Glutamatergic neuron (in vitro differentiated cells): ENCODE data around the gene SELENOW. TPM values are rescaled to one million over a fixed set of nuclear protein-coding genes. Genes with fewer than 3 reads are reported as not detected.
"Not testable (repeated sequence)": the region's sequence is repeated elsewhere in the genome, so short reads cannot be mapped to it uniquely, and the experiment has no call there.

Source experiments
- DNase-seq: peaks from one replicate; pipeline ENCODE4 v3.0.0; 2022
- H3K27ac Mint-ChIP-seq: one replicate; pipeline ENCODE4 v1.8.0; 2020; ENCODE audit warnings: mild to moderate bottlenecking, mixed read lengths, inconsistent platforms; ENCODE audit not compliant: unreplicated experiment
- H3K27me3 Mint-ChIP-seq: one replicate; pipeline ENCODE4 v1.8.0; 2020; ENCODE audit warnings: mild to moderate bottlenecking, moderate library complexity, mixed read lengths, inconsistent platforms; ENCODE audit not compliant: unreplicated experiment
- H3K36me3 Mint-ChIP-seq: one replicate; pipeline ENCODE4 v1.8.0; 2020; ENCODE audit warnings: mild to moderate bottlenecking, mixed read lengths, inconsistent platforms; ENCODE audit not compliant: unreplicated experiment
- H3K4me1 Mint-ChIP-seq: one replicate; pipeline ENCODE4 v1.8.0; 2020; ENCODE audit warnings: mild to moderate bottlenecking, low read depth, mixed read lengths, inconsistent platforms; ENCODE audit not compliant: unreplicated experiment
- H3K4me3 Mint-ChIP-seq: one replicate; pipeline ENCODE4 v1.8.0; 2020; ENCODE audit warnings: mild to moderate bottlenecking, mixed read lengths, inconsistent platforms; ENCODE audit not compliant: unreplicated experiment
- H3K9me3 Mint-ChIP-seq: one replicate; pipeline ENCODE4 v1.8.0; 2020; ENCODE audit warnings: mild to moderate bottlenecking, moderate library complexity, mixed read lengths, inconsistent platforms; ENCODE audit not compliant: unreplicated experiment
- CTCF ChIP-seq: fragments of 200-600 bp; sonication (generic); IDR thresholded peaks from one replicate; pipeline ENCODE4 v1.5.0; 2021; ENCODE audit not compliant: partially characterized antibody, unreplicated experiment
- total RNA-seq: library from RNA; stranded (reverse); fragmentation: NEBNext Ultra II Directional; extraction: Animal tissue kit (Norgen Biotek cat#: 25700); gene quantifications from one replicate; pipeline ENCODE4 v1.2.1, GENCODE V29; 2021; ENCODE audit not compliant: unreplicated experiment

SELENOW gene
- total RNA-seq, 1 donor from 2014 or later, result 291 TPM

DNA sequence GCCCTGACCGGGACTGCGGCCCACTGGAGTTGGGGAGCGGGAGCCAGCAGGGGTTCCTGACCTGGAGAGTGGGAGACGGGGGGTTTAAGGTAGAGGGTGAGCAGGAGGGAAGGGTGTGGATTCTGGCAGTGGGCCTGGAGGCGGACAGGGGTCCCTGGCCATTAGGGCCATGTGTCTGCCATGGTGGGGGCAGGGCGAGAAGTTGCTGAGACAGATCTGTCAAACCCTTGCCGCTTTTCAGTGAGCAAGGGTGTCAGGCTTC is 12.2 kb upstream of the SELENOW start:
- no peak for DNase-seq
- no peaks in the 10 kb centered on the region for H3K36me3 Mint-ChIP-seq
- no peak for TF ChIP-seq CTCF
- no peaks in the 10 kb centered on the region for H3K4me1 Mint-ChIP-seq
- H3K27me3 Mint-ChIP-seq, result peaks cover 7% of the 10 kb centered on the region
- peaks cover 2% of the 10 kb centered on the region for H3K9me3 Mint-ChIP-seq
- H3K4me3 Mint-ChIP-seq, result no peak overlapping the region
- H3K27ac Mint-ChIP-seq, result no peak overlapping the region

- Mint-ChIP-seq H3K27me3 (peaks cover 7% of the 10 kb centered on the region), H3K4me3 (no peak overlapping the region), H3K27ac (no peak overlapping the region), H3K9me3 (peaks cover 2% of the 10 kb centered on the region), H3K36me3 (no peaks in the 10 kb centered on the region), H3K4me1 (no peaks in the 10 kb centered on the region)
- DNase-seq, result no peak
- TF ChIP-seq CTCF, result no peak
Measured at GRCh38 chr19:47766670-47767069, 11.8 kb upstream of the SELENOW start.

- Mint-ChIP-seq H3K27me3 (peaks cover 7% of the 10 kb centered on the region), H3K36me3 (no peaks in the 10 kb centered on the region), H3K27ac (no peak overlapping the region), H3K4me1 (no peaks in the 10 kb centered on the region), H3K9me3 (peaks cover 2% of the 10 kb centered on the region), H3K4me3 (no peak overlapping the region)
- no peak for DNase-seq
- TF ChIP-seq CTCF, result no peak
Measured at GRCh38 chr19:47767349-47767748, 11.2 kb upstream of the SELENOW start.

- Mint-ChIP-seq H3K4me1 (no peaks in the 10 kb centered on the region), H3K36me3 (no peaks in the 10 kb centered on the region), H3K4me3 (no peak overlapping the region), H3K27me3 (peaks cover 2% of the 10 kb centered on the region), H3K27ac (no peak overlapping the region), H3K9me3 (peaks cover 2% of the 10 kb centered on the region)
- no peak for DNase-seq
- no peak for TF ChIP-seq CTCF
Measured at GRCh38 chr19:47768604-47769003, 9.9 kb upstream of the SELENOW start.

DNA sequence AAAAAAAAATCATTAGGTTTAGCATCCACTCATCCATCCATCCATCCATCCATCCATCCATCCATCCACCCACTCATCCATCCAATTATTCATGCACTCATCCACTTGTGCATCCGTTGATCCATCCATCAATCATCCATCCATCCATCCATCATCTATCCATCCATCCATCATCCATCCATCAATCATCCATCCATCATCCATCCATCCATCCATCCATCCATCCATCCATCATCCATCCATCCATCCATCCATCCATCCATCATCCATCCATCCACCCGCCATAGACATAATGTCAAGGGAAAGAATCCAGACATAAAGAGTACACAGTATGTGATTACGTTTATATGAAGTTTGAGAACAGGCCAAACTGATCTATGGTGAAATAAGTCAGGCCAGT is 9.0 kb upstream of the SELENOW start:
- peaks cover 2% of the 10 kb centered on the region for H3K27me3 Mint-ChIP-seq
- no peak for DNase-seq
- peaks cover 2% of the 10 kb centered on the region for H3K9me3 Mint-ChIP-seq
- peak overlapping the region; percentile 9 for H3K4me3 Mint-ChIP-seq
- TF ChIP-seq CTCF, result no peak
- no peaks in the 10 kb centered on the region for H3K4me1 Mint-ChIP-seq
- no peaks in the 10 kb centered on the region for H3K36me3 Mint-ChIP-seq
- H3K27ac Mint-ChIP-seq, result no peak overlapping the region

DNA sequence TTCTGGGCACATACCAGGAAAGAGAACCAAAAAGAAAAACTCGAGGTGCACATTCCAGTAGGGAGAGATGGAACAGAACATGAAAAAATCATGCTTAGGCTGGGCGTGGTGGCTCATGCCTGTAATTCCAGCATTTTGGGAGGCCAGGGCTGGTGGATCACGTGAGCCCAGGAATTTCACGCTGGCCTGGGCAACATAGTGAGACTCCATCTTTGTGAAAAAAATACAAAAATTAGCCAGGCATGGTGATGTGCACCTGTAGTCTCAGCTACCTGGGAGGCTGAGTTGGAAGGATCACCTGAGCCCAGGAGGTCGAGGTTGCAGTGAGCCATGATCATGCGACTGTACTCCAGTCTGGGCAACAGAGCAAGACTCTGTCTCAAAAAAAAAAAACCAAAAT is 7.2 kb upstream of the SELENOW start:
- not testable (repeated sequence) for H3K9me3 Mint-ChIP-seq, H3K27me3 Mint-ChIP-seq, DNase-seq, H3K36me3 Mint-ChIP-seq, H3K4me1 Mint-ChIP-seq, H3K27ac Mint-ChIP-seq, H3K4me3 Mint-ChIP-seq
